Activated T-helper 9 cell treated with anti-CD3 and anti-CD28 coated beads, Interleukin-2, amount 50 U/mL, for 16 hours (primary cell): ENCODE data around the gene MCU.
"Not testable (repeated sequence)": the region's sequence is repeated elsewhere in the genome, so short reads cannot be mapped to it uniquely, and the experiment has no call there.

ENCODE experiments used
- DNase-seq: peaks from one replicate; pipeline ENCODE4 v3.0.0-alpha.2; 2020; ENCODE audit warnings: low read depth

Gene MCU

DNA sequence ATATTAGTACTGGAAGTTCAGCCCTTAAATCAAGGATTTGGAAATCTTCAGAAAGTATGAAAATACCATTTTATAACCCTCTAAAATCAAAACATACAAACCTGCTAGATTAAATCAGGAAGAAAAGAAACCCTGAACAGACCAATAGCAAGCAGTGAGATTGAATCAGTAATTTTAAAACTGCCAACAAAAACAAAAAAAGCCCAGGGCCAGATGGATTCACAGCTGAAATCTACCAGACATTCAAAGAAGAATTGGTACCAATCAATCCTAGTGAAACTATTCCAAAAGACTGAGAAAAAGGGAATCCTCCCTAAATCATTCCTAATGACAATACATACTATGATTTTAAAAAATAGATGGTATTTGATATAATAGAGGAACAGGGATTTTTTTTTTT, 70.1 kb downstream of the MCU start:
- DNase-seq: no peak

GRCh38 chr10:72763201-72763600, 71.3 kb downstream of the MCU start:
- DNase-seq: no peak

DNA sequence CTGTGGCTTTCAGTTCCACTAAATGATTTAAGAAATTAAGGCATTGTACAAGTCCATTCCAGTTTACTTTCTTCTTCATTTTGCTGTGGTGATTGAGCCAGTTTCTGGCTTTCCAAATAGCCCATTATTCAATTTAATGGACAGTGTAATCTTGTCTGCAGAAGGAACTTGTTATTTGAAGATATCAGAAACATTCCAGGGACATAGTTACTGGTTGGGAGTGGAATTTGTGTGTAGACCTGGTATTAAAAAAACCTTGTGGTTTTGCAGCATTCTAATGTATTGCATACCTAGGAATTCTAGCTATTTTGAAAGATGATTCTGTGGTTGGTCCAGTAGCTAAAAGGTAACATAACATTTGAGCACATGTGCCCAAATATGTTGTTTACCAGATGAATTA, 72.2 kb downstream of the MCU start:
- DNase-seq: no peak

DNA sequence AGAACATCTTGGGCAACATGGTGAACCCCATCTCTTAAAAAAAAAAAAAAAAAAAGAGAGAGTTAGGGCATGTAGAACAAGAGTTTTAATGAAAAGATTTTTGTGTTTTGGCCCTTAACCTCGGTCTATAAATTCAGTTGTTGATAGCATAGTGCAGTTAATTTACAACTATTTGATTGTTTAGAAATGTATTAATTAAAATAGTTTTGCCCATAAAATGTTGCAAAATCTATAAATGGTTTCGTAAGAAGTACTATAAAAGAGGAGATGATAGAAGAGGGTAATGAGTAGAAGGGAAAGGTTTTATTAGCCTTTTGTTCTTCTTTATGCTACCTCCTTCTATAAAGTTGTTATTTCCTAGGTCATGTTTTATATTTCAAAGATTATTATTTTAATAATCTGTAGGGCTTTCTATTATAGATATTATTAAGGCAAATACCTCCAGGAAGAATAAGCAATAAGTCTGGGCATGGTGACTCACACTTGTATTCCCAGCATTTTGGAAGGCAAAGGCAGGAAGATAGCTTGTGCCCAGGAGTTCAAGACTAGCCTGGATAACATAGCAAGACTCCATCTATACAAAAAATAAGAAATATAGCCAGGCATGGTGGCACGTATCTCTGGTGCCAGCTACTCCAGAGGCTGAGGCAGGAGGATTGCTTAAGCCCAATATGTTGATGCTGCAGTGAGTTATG, 73.3 kb downstream of the MCU start:
- DNase-seq: no peak

DNA sequence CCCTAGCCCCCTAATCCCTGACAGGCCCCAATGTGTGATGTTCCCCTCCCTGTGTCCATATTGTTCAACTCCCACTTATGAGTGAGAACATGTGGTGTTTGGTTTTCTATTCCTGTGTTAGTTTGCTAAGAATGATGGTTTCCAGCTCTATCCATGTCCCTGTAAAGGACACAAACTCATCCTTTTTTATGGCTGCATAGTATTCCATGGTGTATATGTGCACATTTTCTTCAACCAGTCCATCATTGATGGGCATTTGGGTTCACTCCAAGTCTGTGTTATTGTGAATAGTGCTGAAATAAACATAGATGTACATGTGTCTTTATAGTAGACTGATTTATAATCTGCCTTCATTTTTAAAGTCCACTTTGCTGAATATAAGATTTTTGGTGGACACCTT, 79.3 kb downstream of the MCU start:
- not testable (repeated sequence) for DNase-seq

- DNase-seq: no peak
Observed at GRCh38 chr10:72772031-72772430, 80.1 kb downstream of the MCU start.

GRCh38 chr10:72779874-72780273, 87.9 kb downstream of the MCU start:
- DNase-seq: no peak

- DNase-seq: no peak
Observed at GRCh38 chr10:72782649-72783330, 90.8 kb downstream of the MCU start.

DNA sequence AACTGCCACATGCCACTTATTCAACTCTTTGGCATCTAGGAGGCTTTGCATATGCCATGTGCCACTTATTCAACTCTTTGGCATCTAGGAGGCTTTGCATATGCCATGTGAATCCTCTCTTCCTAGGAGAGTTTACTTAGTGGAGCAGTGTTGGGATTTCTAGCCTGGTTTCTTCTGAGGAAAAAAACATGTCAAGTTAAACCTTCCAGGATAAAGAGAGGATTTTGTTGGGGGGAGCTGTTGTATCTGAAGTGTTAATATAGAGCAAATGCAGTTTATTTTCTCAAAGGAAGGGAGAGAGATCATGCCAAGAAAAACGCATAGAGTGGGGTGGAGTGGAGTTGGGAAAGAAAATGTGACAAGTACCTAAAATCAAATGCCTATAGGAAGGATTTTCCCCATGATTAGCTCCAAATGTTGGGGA, 91.5 kb downstream of the MCU start:
- no peak for DNase-seq

DNA sequence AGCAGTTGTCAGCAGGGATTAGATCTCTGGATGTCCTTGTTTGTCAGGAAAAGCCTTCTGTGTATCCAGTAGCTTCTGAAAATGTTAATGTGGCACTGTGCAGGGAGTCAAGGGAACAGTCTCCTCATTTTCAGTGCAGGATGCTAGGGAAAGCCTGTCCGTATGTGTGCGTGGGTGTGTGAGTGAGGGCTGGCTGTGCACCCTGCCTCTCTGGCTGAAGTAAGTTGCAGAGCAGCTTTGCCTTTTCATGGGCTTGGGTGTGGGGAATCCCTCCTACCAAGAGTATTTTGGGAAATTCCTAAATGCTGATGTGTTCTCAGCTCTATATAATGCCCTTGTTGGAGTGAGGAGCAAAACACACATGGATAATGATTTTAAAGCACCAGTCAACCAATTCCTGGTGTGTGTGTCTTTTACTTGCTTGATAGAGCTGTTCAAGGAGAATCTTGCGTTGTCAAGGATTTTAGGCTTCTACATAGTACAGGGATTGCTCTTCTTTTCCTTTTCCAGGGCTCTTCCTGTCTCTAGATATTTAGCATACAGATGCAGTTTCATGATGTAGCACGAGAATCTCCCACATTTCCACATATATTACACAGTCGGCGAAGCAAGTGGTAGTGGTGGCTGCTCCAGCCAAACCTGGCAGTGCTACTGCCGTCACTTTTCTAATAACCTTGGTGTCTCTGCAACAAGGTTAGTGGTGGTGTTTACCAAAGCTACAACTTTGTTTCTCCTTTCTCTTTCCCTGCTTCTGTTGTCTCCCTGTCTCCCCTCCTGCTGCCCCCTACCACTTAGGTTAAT, 92.8 kb downstream of the MCU start:
- DNase-seq: no peak

- DNase-seq: no peak
Observed at GRCh38 chr10:72785409-72785808, 93.5 kb downstream of the MCU start.

DNA sequence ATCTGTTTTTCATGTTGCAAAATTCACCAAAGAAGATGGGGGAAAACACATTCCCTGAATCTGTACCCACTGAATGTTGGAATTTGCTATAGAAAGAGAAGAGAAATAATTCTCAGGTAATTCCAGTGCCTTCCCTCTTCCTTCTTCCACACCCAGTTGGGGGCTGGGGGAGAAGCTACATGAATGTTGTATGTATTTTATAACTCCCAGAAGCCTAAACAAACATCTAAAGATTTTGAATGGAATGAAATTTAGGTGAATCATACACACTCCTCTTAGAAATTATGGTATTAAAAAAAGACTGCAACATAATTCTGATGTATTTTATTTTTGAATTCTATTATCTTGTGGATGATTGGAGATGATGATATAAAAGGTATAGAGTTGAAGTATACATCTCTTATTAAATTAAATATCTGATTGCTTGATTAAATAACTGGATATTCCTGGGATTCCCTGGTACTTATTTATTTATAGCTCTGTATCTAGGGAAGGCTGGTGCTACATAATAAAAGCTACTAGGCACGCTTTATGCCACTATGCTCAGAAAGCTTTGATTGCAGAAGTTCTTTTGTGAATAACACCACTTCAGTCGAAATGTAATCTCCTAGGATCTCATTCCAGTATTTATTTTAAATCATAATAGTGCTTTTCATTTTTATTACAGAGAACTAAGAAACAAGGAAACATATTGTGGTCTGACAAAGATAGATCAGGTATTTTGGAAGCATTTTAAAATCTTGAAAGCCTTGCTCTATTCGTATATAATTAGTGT, 98.5 kb downstream of the MCU start:
- no peak for DNase-seq

DNA sequence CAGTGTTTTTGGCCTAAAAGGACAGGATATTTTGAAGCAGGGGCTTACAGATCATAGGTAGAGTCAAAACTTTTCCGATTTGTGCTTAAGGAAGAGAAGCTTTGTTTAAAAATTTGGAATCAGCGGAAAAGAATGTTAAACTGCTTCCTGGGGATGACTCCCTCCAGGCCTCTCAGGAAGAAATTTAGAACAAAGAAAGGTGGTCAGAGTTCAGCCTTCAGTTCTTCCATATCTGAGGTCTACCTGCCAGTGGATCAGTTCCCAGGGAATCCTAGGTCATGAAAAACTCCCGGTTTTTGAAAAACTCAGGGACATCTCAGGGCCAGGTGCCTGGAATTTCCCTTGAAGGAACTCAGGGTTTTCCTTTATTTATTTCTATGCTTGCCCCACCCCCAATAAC, 100.3 kb downstream of the MCU start:
- DNase-seq: no peak

- no peak for DNase-seq
Observed at GRCh38 chr10:72793752-72794151, 101.8 kb downstream of the MCU start.

DNA sequence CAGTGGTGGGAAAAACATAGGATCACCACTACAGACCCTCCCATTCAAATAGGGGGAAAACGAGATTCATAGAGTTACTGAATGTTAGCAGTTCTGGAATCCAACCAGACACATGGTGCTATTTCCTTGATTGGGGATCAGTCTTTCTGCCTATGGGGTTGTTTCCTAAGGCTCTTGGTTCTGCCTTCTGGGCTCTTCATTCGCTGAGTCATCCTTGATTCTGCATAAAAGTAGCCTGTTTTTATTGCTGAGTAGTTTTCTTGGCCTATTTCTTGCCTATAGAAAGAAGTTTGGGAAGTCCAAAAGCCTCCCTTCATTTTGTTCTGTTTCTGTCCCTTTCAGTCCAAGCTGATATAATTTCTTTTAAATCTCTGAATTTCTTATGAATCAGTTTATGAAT, 102.3 kb downstream of the MCU start:
- DNase-seq: no peak

- DNase-seq: no peak
Observed at GRCh38 chr10:72796042-72796441, 104.1 kb downstream of the MCU start.

GRCh38 chr10:72796538-72796937, 104.6 kb downstream of the MCU start:
- no peak for DNase-seq

- no peak for DNase-seq
Observed at GRCh38 chr10:72800000-72800740, 108.2 kb downstream of the MCU start.

GRCh38 chr10:72800741-72801092, 108.8 kb downstream of the MCU start:
- no peak for DNase-seq

DNA sequence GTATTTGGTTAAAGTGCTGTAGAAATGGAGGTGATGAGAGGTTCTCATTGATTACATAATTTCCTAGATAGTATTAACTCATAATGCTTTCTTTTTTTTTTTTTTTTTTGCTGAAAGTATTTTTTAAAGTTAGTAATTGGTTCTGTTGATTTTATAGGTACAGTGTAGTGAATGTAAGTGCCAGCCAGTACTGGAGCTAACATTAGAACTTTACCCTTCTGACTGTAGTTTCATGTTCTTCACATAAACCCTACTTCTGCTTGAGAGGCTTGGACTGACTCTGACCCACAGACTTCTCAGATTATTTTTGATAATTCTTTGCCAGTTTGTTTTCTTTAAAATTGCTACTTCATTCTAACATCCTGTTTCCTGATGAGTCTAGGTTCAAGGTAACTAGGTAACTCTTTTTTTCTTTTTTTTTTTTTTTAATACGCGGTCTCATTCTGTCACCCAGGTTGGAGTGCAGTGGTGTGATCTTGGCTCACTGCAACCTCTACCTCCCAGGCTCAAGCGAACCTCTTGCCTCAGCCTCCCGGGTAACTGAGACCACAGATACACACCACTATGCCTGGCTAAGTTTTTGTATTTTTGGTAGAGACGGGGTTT, 109.4 kb downstream of the MCU start:
- no peak for DNase-seq

DNA sequence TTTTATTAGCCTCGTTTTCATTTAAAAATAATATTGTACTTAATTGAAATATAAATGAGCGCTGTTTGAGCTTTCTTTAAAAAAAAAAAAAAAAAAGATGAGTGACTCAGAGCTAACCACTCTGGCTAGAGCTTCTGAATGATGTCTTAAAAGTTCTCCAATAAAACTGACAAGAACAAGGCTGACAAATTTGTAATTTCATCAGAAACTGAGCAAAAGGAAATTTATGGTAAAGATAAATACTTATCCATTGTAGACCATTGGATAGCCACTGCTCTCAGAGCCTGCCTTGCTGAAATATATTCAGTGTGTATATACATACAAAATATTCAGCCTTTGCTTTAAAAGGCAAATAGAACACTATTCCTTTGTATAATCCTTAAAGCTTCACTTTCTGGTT, 110.4 kb downstream of the MCU start:
- DNase-seq: no peak
